GM18508 (cell line): Measurements from ENCODE around the gene MXRA7.
"Not testable (repeated sequence)": the region's sequence is repeated elsewhere in the genome, so short reads cannot be mapped to it uniquely, and the experiment has no call there.

Source experiments
- ATAC-seq: cut with Tn5 transposase; IDR thresholded peaks from one replicate; pipeline ENCODE4 v1.9.1; 2021; ENCODE audit warnings: moderate number of reproducible peaks; ENCODE audit not compliant: insufficient read depth, unreplicated experiment

Gene MXRA7

DNA sequence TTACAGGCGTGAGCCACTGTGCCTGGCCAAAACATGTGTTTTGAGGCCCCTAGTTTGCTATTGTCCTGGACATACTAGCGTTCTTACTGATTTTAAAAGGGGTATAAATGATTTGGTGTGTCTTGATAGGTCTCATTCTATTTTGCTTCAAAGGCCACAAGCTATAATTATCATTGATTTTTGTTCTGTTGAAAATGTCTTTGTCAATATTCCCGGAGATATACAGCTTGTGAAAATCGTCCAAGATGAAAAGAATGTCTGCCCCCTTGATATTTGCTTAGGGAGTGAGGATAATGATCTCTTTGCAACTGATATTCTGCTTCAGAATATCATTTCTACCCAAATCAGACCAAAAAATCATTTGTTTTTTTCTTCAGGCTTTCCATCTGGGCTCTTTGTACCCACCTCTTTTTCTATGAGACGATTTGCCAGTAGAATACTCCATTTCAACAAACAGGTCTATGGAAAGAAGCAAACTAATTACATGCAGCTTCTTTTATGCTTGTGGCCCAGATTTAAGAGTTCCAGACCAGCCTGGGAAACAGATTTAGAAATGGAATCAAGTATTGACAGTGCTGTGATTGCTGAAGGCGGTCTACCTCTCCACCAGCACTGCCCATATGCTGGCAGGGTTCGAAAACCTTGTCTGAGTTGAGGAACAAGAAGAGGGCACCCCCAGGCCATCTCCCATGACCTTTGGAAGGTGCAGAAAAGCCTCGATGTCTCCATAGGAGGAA is 53.1 kb downstream of the MXRA7 start:
- ATAC-seq = no peak

GRCh38 chr17:76654408-76654807 is 56.4 kb downstream of the MXRA7 start:
- ATAC-seq = no peak

DNA sequence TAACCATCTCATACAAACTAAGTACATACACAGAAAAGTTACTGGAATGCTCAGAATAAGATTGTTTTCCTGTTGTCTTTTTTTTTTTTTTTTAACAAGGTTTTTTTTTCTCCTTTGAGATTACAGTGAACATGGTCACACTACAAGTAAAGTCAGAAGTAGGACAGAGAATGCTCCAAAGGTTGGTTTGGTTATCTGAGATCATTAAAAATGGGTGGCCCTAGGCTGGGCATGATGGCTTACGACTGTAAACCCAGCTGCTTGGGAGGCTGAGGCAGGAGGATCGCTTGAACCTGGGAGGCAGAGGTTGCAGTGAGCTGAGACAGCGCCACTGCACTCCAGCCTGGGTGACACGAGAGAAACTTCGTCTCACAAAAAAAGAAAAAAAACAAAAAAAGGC is 60.3 kb downstream of the MXRA7 start:
- ATAC-seq = no peak

DNA sequence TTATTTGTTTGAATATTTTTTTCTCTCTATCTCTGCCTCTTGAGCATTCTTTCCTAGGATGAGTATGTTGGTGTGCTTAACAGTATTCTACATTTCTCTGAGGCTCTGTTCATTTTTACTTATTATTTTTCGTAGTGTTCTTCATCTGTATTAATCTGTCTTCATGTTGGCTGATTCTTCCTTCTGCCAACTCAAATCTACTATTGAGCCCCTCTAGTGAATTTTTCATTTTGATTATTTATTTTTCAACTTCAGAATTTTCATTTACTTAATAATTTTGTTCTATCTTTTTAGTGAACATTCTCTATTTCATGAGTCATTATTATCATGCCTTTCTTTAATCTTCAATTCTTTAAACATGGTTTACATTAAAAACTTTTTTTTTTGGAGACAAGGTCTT is 64.1 kb downstream of the MXRA7 start:
- no peak for ATAC-seq

GRCh38 chr17:76645481-76645880 is 65.3 kb downstream of the MXRA7 start:
- no peak for ATAC-seq

GRCh38 chr17:76644995-76645394 is 65.8 kb downstream of the MXRA7 start:
- ATAC-seq = no peak

- no peak for ATAC-seq
Observed at GRCh38 chr17:76643553-76644148, 67.1 kb downstream of the MXRA7 start, which contains the start of gene ST6GALNAC1. Gene ST6GALNAC1, minus strand, starts transcription at chr17:76643757. Its CDS starts 119 bp downstream, at chr17:76643638.

DNA sequence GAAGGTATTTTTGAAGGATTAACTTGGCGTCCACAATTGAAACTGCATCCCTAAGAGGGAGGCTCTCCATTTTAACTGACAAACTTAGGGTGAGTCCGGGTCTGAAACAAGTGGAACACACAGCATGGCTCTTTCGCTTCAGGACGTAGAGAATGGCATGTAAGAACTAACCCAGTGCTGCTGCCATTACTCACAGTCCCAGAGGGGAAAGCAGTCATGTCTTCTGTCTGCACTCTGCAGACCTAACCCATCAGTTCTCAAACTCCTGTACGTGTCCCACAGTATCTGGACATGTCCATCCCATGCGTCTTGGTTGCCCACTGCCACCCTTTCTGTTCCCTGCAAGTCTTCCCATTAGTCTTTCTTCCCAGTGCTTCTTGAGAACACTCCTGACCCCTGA is 67.8 kb downstream of the MXRA7 start:
- ATAC-seq = no peak

- ATAC-seq = no peak
Observed at GRCh38 chr17:76642032-76642561, 68.7 kb downstream of the MXRA7 start.

GRCh38 chr17:76641501-76641900 is 69.3 kb downstream of the MXRA7 start:
- no peak for ATAC-seq

DNA sequence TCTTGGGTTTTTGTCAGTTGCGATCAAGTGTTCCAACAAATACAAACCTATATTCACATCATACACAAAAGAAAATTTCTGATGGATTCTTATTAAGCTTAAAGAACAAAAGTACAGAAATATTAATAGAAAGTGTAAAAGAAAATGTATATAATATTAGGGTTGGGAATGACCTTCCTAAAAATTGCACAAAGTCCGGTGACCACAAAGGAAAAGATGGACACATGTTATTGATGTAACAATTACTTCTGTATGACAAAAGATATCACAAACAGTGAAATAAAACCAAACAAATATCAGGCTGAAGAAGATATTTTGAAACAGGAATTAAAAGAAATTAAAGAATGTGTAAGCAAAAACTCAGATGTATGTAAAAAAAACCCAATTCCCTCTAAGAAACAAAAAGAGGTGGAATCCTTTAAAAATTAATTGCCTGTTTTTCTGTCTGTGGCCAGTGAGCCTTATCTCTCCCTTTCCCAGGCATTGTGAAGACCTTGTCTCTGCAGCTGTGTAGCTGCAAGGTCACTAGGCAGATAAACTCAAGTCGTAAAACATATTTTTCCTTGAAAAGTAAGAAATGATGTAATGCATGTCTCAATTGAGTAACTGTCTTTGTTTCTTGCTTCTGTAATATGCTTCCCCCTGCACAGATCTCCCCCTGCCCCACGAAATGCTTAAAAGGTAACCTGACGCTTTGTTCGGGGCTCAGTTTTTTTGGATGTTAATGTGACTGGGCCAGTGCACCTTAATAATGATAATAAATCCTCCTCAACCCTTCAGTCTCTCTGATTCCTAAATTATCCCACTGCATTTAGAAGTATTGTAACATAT is 70.0 kb downstream of the MXRA7 start:
- no peak for ATAC-seq

DNA sequence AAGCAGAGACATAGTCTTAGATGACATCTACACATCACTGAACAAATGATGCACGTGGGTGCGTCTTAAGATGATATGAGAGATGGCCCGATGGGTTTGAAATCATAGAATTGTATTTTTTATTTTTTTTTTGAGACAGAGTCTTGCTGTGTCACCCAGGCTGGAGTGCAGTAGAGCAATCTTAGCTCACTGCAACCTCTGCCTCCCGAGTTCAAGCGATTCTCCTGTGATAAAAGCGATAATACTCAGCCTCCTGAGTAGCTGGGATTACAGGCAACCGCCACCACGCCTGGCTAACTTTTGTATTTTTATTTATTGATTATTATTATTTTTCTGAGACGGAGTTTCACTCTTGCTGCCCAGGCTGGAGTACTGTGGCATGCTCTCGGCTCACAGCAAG is 72.5 kb downstream of the MXRA7 start:
- ATAC-seq = no peak

GRCh38 chr17:76636486-76637206 is 74.1 kb downstream of the MXRA7 start:
- ATAC-seq = not testable (repeated sequence)

DNA sequence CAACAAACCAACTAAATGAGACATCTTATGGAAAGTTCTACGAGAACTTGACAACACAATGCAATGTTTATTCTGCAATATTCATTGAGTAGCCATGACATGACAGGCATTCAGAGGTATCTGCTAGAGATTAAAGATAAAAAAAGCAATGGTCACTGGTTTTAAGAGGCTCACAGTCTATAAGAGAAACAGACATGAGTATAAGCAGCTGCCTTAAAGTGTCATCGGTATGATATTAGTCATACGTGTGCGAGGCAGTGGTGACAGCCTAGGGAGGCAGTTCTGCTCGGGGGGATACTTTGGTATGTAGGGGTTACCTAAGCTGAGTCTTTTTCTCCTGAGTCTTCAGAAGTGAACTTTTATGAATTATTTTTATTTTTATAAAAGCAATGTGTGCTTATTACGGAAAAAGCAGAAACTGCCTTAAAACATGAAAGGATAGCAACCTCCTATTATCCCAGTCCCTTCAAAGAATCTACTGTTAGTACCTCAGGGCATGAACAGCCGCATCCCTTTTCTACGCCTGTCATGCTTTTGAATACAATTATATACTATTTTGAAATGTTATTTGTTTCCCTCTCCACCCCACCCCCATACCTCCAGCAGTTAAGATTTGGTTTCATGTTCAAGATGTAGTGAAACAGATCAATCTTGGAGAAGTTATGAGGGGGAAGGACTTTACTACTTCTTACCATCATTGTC is 75.0 kb downstream of the MXRA7 start:
- no peak for ATAC-seq

GRCh38 chr17:76635039-76635438 is 75.7 kb downstream of the MXRA7 start:
- ATAC-seq = no peak

- no peak for ATAC-seq
Observed at GRCh38 chr17:76633628-76634328, 77.0 kb downstream of the MXRA7 start.

DNA sequence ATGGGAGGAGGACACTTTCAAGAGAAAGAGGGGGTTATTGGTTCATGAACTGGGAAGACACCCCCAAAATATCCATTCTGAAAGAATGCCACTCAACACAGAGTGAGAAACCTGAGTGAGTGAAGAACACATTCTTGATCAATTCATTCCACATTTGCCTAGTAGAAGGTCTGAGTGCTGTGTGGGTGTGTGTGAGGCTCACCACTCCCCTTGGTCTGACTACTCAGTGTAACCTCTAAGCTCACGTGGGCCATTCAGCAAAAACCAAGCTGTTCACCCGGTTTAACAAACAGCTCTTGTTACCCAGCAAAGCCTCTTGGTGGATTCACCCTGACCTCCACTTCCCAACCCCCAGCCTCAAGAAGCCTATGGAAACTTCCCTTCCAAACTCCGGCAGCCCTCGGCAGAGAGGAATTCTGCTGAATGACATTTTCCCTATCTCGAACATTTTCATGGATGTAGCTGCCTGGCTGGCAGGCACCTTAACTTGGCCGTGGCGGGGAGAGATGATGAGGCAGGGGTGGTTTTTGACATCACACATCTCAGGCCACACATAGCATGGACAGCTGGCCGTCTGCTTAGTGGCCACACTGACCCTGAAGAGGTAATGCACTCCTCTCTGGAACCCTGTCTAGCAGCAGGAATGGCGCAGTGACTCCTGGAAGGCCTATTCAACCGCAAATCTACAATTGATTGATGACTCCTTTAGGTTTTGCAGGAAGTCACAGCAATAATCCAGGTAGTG is 78.8 kb downstream of the MXRA7 start:
- ATAC-seq = no peak

- no peak for ATAC-seq
Observed at GRCh38 chr17:76630151-76630550, 80.6 kb downstream of the MXRA7 start.
